Body of pancreas (tissue), 4 donors: ENCODE measurements around the gene ADTRP. TPM values are rescaled to one million over a fixed set of nuclear protein-coding genes. Genes with fewer than 3 reads are reported as not detected.

Source experiments
- ATAC-seq: fragments of 150-250 bp; one replicate; pipeline ENCODE4 v1.9.1; 2016
- DNase-seq, 4 donors: peaks; one replicate each; pipeline ENCODE4 v3.0.0-alpha.2; 2019
- H3K27ac ChIP-seq, 4 donors: fragments of 200-600 bp; sonication (generic); 1 replicate in 3 of 4; 2 replicates in 1 of 4; pipeline versions ENCODE4 v1.5.1 to v1.6.1; 2016 to 2019; ENCODE audit warnings: mild to moderate bottlenecking in 1 of 4, mixed read lengths in 1 of 4, moderate library complexity in 1 of 4
- H3K27me3 ChIP-seq, 2 donors: fragments of 200-600 bp; sonication (generic); one replicate each; pipeline ENCODE4 v1.6.0; 2016; ENCODE audit warnings: mild to moderate bottlenecking in 1 of 2
- H3K36me3 ChIP-seq, 2 donors: fragments of 200-600 bp; sonication (generic); replicated peaks in 1 of 2; 2 replicates each; pipeline ENCODE4 v1.5.1; 2016; ENCODE audit warnings: low read depth in 2 of 2; ENCODE audit not compliant: insufficient read depth in 1 of 2
- H3K4me1 ChIP-seq: fragments of 200-600 bp; sonication (generic); one replicate; pipeline ENCODE4 v1.6.0; 2016
- H3K4me3 ChIP-seq, 2 donors: fragments of 200-600 bp; sonication (generic); 1 replicate in 1 of 2; 2 replicates in 1 of 2; pipeline ENCODE4 v1.5.1; 2016 to 2019
- H3K9me3 ChIP-seq, 3 donors: fragments of 200-600 bp; sonication (generic); 1 replicate in 2 of 3; 2 replicates in 1 of 3; pipeline ENCODE4 v1.5.1; 2016
- POLR2A ChIP-seq, 3 donors: fragments of 450-650 bp; IDR thresholded peaks; one replicate each; pipeline ENCODE4 v1.6.1; 2016; ENCODE audit warnings: antibody characterized with exemption in 3 of 3, mild to moderate bottlenecking in 2 of 3
- WGBS, 2 donors: methylation state at CpG; one replicate each; pipeline ENCODE4 v1.1.5; 2017; 5-methylcytosine and 5-hydroxymethylcytosine counted together
- intact Hi-C: fragments of 100-400 bp; cut with DNase I; formaldehyde crosslinking; loops from one replicate; pipeline ENCODE4 v1.15.1; 2023
- total RNA-seq, 2 donors: library from RNA; depleted of rRNA; stranded (reverse); fragments of >200 nt; gene quantifications; one replicate each; pipeline ENCODE4 v1.1.0, GENCODE V29; 2016
- TF ChIP-seq, protein P1 (sequence below), 7 experiments: fragments of 450-650 bp in 4 of 7; fragments of 200-600 bp in 3 of 7; sonication (generic) in 3 of 7; IDR thresholded peaks; one replicate each; pipeline ENCODE4 v1.5.1; 2016 to 2019; ENCODE audit warnings: antibody characterized with exemption in 7 of 7

ADTRP gene
- total RNA-seq, 2 donors from 2014 or later, result not detected

GRCh38 chr6:11727998-11728961 lies 50.3 kb downstream of the ADTRP start:
- peaks cover 11% of the 10 kb centered on the region for H3K4me1 ChIP-seq
- no peaks in the 10 kb centered on the region for H3K36me3 ChIP-seq
- H3K27ac ChIP-seq, result no peak overlapping the region
- intact Hi-C loops, result no loop called here
- 84 to 96% methylated on average over 11 of the region's 11 CpGs for WGBS, 2 donors
- no peak for TF ChIP-seq POLR2A (IDR thresholded peaks at IDR 0.05)
- TF ChIP-seq, protein P1, sequence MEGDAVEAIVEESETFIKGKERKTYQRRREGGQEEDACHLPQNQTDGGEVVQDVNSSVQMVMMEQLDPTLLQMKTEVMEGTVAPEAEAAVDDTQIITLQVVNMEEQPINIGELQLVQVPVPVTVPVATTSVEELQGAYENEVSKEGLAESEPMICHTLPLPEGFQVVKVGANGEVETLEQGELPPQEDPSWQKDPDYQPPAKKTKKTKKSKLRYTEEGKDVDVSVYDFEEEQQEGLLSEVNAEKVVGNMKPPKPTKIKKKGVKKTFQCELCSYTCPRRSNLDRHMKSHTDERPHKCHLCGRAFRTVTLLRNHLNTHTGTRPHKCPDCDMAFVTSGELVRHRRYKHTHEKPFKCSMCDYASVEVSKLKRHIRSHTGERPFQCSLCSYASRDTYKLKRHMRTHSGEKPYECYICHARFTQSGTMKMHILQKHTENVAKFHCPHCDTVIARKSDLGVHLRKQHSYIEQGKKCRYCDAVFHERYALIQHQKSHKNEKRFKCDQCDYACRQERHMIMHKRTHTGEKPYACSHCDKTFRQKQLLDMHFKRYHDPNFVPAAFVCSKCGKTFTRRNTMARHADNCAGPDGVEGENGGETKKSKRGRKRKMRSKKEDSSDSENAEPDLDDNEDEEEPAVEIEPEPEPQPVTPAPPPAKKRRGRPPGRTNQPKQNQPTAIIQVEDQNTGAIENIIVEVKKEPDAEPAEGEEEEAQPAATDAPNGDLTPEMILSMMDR (IDR thresholded peaks at IDR 0.05), result no peak
- H3K27me3 ChIP-seq, result no peaks in the 10 kb centered on the region
- ATAC-seq (no peak), DNase-seq (no peak)
- no peaks in the 10 kb centered on the region for H3K9me3 ChIP-seq
- H3K4me3 ChIP-seq, result no peak overlapping the region

DNA sequence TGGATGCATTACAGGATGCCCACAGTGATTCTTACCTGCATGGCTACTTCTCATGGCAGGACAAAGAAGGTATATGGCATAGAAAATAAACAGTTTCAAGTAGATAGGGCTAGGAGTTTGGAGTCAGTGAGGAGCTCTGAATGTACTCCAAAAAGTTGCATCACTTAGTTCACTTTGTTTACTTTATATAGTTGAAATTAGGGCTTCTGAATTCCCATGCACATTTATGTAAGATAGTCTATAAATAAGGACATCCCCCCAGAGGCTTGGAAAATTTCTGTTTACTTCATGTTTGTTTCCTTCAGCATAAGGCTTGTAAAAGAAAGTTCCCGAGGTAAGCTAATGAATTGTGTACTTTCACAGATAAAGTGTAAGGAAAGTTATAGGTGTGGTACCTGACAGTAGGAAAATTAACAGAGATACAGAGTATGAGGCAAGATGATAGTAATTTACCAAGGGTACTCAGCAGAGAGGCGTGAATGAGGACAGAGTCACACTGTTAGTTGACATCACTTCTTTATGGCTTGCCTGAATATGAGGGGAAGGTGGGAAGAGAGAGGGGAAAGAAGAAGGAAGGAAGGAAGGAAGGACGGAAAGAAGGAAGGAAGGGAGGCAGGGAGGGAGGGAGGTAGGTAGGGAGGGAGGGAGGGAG lies 51.1 kb downstream of the ADTRP start:
- no peaks in the 10 kb centered on the region for H3K9me3 ChIP-seq
- WGBS, 2 donors, result 46 to 56% methylated on average over 3 of the region's 3 CpGs
- intact Hi-C loops, result no loop called here
- H3K36me3 ChIP-seq, result no peaks in the 10 kb centered on the region
- H3K4me1 ChIP-seq, result peaks cover 11% of the 10 kb centered on the region
- no peaks in the 10 kb centered on the region for H3K27me3 ChIP-seq
- H3K4me3 ChIP-seq, result no peak overlapping the region
- H3K27ac ChIP-seq, result no peak overlapping the region
- DNase-seq (no peak), ATAC-seq (no peak)
- no peak for TF ChIP-seq POLR2A (IDR thresholded peaks at IDR 0.05)
- TF ChIP-seq, protein P1 (IDR thresholded peaks at IDR 0.05), result no peak

GRCh38 chr6:11724286-11724685 lies 54.3 kb downstream of the ADTRP start:
- H3K36me3 ChIP-seq, result no peaks in the 10 kb centered on the region
- ATAC-seq (no peak), DNase-seq (no peak)
- intact Hi-C loops, result no loop called here
- no peaks in the 10 kb centered on the region for H3K27me3 ChIP-seq
- WGBS, 2 donors, result 92 to 98% methylated on average over 4 of the region's 4 CpGs
- no peaks in the 10 kb centered on the region for H3K4me1 ChIP-seq
- H3K27ac ChIP-seq, result no peak overlapping the region
- H3K4me3 ChIP-seq, result no peak overlapping the region
- TF ChIP-seq, protein P1 (IDR thresholded peaks at IDR 0.05), result no peak
- H3K9me3 ChIP-seq, result no peaks in the 10 kb centered on the region

DNA sequence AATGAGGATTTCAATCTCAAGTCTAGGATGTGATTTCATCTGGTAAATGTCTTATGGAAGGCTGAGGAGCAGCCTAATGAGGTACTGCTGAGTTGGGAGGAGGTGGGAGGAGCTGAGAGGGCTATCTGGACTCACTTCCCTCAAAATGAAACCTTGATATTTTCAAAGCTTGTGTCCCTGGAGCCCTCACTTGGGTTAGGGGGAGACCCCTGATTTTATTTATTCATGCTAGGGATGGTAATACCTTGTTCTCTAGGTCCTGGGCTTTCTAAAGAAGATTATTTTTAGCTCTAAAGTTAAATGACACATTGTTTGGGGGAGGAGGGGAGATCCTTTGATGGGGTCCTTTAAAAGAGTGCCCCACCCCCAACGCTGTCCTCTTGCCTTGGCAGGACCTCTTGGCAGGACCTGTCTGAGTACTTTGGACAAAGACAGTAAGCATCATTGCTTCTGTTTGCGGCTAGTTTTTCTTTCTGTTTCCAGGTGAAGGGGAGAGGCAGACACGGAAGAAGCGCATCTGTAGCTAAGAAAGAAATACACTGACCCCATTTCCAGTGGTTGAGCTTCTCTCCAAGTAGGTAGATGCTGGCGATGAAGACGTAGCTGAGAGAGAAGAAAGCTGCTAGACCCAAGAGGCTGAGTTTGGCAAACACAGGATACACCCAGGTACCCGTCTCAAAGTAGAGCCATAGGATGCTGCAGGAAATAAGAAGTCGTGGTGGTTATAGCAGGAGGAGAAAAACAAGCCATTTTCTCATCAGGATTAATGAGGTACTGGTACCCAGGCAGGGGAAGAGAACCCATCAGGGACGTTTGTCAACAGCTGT lies 55.6 kb downstream of the ADTRP start:
- TF ChIP-seq, protein P1 (IDR thresholded peaks at IDR 0.05), result no peak
- TF ChIP-seq POLR2A (IDR thresholded peaks at IDR 0.05), result no peak
- ATAC-seq (no peak), DNase-seq (no peak)
- H3K9me3 ChIP-seq, result no peaks in the 10 kb centered on the region
- no peaks in the 10 kb centered on the region for H3K36me3 ChIP-seq
- H3K27me3 ChIP-seq, result no peaks in the 10 kb centered on the region
- WGBS, 2 donors, result 70 to 82% methylated on average over 9 of the region's 9 CpGs
- intact Hi-C loops, result no loop called here
- H3K4me3 ChIP-seq, result no peak overlapping the region
- H3K4me1 ChIP-seq, result no peaks in the 10 kb centered on the region
- no peak overlapping the region for H3K27ac ChIP-seq
